ENCODE results near the gene ACSF2.
A peak's percentile ranks its signal among the peaks of the same experiment; 100 is the strongest.
"Not testable (repeated sequence)": the region's sequence is repeated elsewhere in the genome, so short reads cannot be mapped to it uniquely, and the experiment has no call there.

The ACSF2 gene

GRCh38 chr17:50406578-50406977 lies 19.4 kb upstream of the ACSF2 start:
- TF ChIP-seq CTCF (IDR thresholded peaks at IDR 0.05) = no peak
- Histone ChIP-seq H3K4me3 (ENCODE audit: low read depth in 1 of 2, low read length in 1 of 2) (no peak overlapping the region), H3K27me3 (peaks cover 7% of the 10 kb centered on the region), H3K27ac (no peak overlapping the region), H3K9me3 (no peaks in the 10 kb centered on the region), H3K4me1 (ENCODE audit: control insufficient read depth in 1 of 2, insufficient read depth in 1 of 2, low read depth in 1 of 2, low read length in 1 of 2) (no peaks in the 10 kb centered on the region), H3K36me3 (no peaks in the 10 kb centered on the region)

- TF ChIP-seq CTCF (IDR thresholded peaks at IDR 0.05) = no peak
- H3K4me1 ChIP-seq (ENCODE audit: control insufficient read depth in 1 of 2, insufficient read depth in 1 of 2, low read depth in 1 of 2, low read length in 1 of 2) = no peaks in the 10 kb centered on the region
- H3K27ac ChIP-seq = no peak overlapping the region
- H3K4me3 ChIP-seq (ENCODE audit: low read depth in 1 of 2, low read length in 1 of 2) = no peak overlapping the region
- peaks cover 12% of the 10 kb centered on the region for H3K27me3 ChIP-seq
- H3K36me3 ChIP-seq = no peaks in the 10 kb centered on the region
- no peaks in the 10 kb centered on the region for H3K9me3 ChIP-seq
Measured at GRCh38 chr17:50407921-50408320, 18.1 kb upstream of the ACSF2 start.

GRCh38 chr17:50412188-50412732 lies 13.8 kb upstream of the ACSF2 start:
- Histone ChIP-seq H3K27me3 (peaks cover 5% of the 10 kb centered on the region), H3K27ac (no peak overlapping the region), H3K4me1 (ENCODE audit: control insufficient read depth in 1 of 2, insufficient read depth in 1 of 2, low read depth in 1 of 2, low read length in 1 of 2) (no peaks in the 10 kb centered on the region), H3K9me3 (no peaks in the 10 kb centered on the region), H3K36me3 (no peaks in the 10 kb centered on the region), H3K4me3 (ENCODE audit: low read depth in 1 of 2, low read length in 1 of 2) (no peak overlapping the region)
- TF ChIP-seq CTCF (IDR thresholded peaks at IDR 0.05) = no peak

- no peaks in the 10 kb centered on the region for H3K36me3 ChIP-seq
- TF ChIP-seq CTCF (IDR thresholded peaks at IDR 0.05) = no peak
- no peak overlapping the region for H3K27ac ChIP-seq
Measured at GRCh38 chr17:50414808-50415207, 11.2 kb upstream of the ACSF2 start.

GRCh38 chr17:50419577-50419976 lies 6.4 kb upstream of the ACSF2 start:
- H3K4me1 ChIP-seq (ENCODE audit: control insufficient read depth in 1 of 2, insufficient read depth in 1 of 2, low read depth in 1 of 2, low read length in 1 of 2) = peaks cover 7 to 13% of the 10 kb centered on the region in 2 experiments
- not testable (repeated sequence) for H3K27me3 ChIP-seq; H3K9me3 ChIP-seq; H3K27ac ChIP-seq; H3K36me3 ChIP-seq; H3K4me3 ChIP-seq (ENCODE audit: low read depth in 1 of 2, low read length in 1 of 2)

More at GRCh38 chr17:50414808-50415207, 11.2 kb upstream of the ACSF2 start:
- Histone ChIP-seq H3K27me3 (peaks cover 5% of the 10 kb centered on the region), H3K9me3 (peaks cover 9% of the 10 kb centered on the region), H3K4me1 (ENCODE audit: control insufficient read depth in 1 of 2, insufficient read depth in 1 of 2, low read depth in 1 of 2, low read length in 1 of 2) (no peaks in the 10 kb centered on the region), H3K4me3 (ENCODE audit: low read depth in 1 of 2, low read length in 1 of 2) (no peak overlapping the region)

GRCh38 chr17:50420419-50421112 lies 5.5 kb upstream of the ACSF2 start:
- H3K4me1 ChIP-seq (ENCODE audit: control insufficient read depth in 1 of 2, insufficient read depth in 1 of 2, low read depth in 1 of 2, low read length in 1 of 2) = peaks cover 9 to 18% of the 10 kb centered on the region in 2 experiments
- no peaks in the 10 kb centered on the region for H3K36me3 ChIP-seq
- H3K9me3 ChIP-seq = peaks cover 9% of the 10 kb centered on the region
- no peaks in the 10 kb centered on the region for H3K27me3 ChIP-seq
- H3K4me3 ChIP-seq (ENCODE audit: low read depth in 1 of 2, low read length in 1 of 2) = no peak overlapping the region
- H3K27ac ChIP-seq = peak overlapping the region; percentile 53
- no peak for TF ChIP-seq CTCF (IDR thresholded peaks at IDR 0.05)
